ENCODE results near the gene DDX1. TPM values are rescaled to one million over a fixed set of nuclear protein-coding genes. Genes with fewer than 3 reads are reported as not detected.

DDX1 gene
- total RNA-seq, 3 donors from 2014 or later = 70.7 to 96.7 (median 72.4) TPM

- no peaks in the 10 kb centered on the region for H3K4me1 ChIP-seq (ENCODE audit: low read depth)
- H3K9me3 ChIP-seq = no peaks in the 10 kb centered on the region
- intact Hi-C loops (cut with DNase I, micrococcal nuclease) = no loop called here
- ATAC-seq (no peak), DNase-seq (no peak)
- H3K4me3 ChIP-seq = no peak overlapping the region
- no peak for TF ChIP-seq CTCF (IDR thresholded peaks at IDR 0.05)
- no peaks in the 10 kb centered on the region for H3K36me3 ChIP-seq (ENCODE audit: low read depth)
Observed at GRCh38 chr2:15667809-15668556, 76.3 kb downstream of the DDX1 start.

GRCh38 chr2:15668611-15669305, 77.1 kb downstream of the DDX1 start:
- ATAC-seq (no peak), DNase-seq (no peak)
- TF ChIP-seq CTCF (IDR thresholded peaks at IDR 0.05) = no peak
- Histone ChIP-seq H3K9me3 (no peaks in the 10 kb centered on the region), H3K36me3 (ENCODE audit: low read depth) (no peaks in the 10 kb centered on the region), H3K4me3 (no peak overlapping the region), H3K4me1 (ENCODE audit: low read depth) (no peaks in the 10 kb centered on the region)
- intact Hi-C loops (cut with DNase I, micrococcal nuclease) = no loop called here

- no peak for TF ChIP-seq CTCF (IDR thresholded peaks at IDR 0.05)
- H3K4me3 ChIP-seq = no peak overlapping the region
- intact Hi-C loops (cut with DNase I, micrococcal nuclease) = no loop called here
- DNase-seq (no peak), ATAC-seq (no peak)
- H3K4me1 ChIP-seq (ENCODE audit: low read depth) = no peaks in the 10 kb centered on the region
- no peaks in the 10 kb centered on the region for H3K9me3 ChIP-seq
- no peaks in the 10 kb centered on the region for H3K36me3 ChIP-seq (ENCODE audit: low read depth)
Observed at GRCh38 chr2:15669375-15669910, 77.8 kb downstream of the DDX1 start.

GRCh38 chr2:15670469-15670868, 78.8 kb downstream of the DDX1 start:
- intact Hi-C loops (cut with DNase I, micrococcal nuclease) = no loop called here
- Histone ChIP-seq H3K4me1 (ENCODE audit: low read depth) (no peaks in the 10 kb centered on the region), H3K36me3 (ENCODE audit: low read depth) (no peaks in the 10 kb centered on the region), H3K9me3 (no peaks in the 10 kb centered on the region), H3K4me3 (no peak overlapping the region)
- no peak for TF ChIP-seq CTCF (IDR thresholded peaks at IDR 0.05)
- no peak for DNase-seq
- ATAC-seq = no peak

- TF ChIP-seq CTCF (IDR thresholded peaks at IDR 0.05) = no peak
- no peaks in the 10 kb centered on the region for H3K36me3 ChIP-seq (ENCODE audit: low read depth)
- DNase-seq (no peak), ATAC-seq (no peak)
- H3K4me1 ChIP-seq (ENCODE audit: low read depth) = no peaks in the 10 kb centered on the region
- no peaks in the 10 kb centered on the region for H3K9me3 ChIP-seq
- H3K4me3 ChIP-seq = no peak overlapping the region
- intact Hi-C loops (cut with DNase I, micrococcal nuclease) = no loop called here
Observed at GRCh38 chr2:15670981-15671380, 79.3 kb downstream of the DDX1 start.

Measured in mucosa of descending colon (tissue), 3 donors.